ENCODE data around the gene ARHGEF7. TPM values are rescaled to one million over a fixed set of nuclear protein-coding genes. Genes with fewer than 3 reads are reported as not detected.

ARHGEF7 gene
- polyA plus RNA-seq, 1 experiment: 32.0 TPM

DNA sequence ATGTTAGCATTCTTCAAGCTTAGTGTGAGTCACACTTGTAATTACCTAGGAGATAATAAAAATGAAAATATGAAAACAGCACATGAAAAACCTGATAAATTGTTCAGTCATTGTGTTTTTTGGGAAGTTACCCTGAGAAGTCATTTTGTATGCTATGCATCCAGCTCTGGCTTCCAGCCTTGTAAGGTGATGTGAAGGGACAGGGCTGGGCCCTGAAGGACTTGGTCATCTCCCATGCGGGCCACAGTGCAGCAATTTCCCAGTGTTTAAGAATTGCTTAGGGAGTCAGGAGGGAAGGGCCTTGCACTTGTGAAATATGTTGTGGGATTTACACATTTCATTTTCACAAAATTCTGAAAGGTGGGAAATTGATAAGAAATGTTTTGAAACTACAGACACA, 41.3 kb downstream of the ARHGEF7 start:
- CTCF ChIA-PET: interaction anchor here (1.0 to 2.4 kb wide), 2 partner anchors 55 to 89 kb away, joined by 3 to 11 read pairs; no protein-coding TSS in a partner anchor

GRCh38 chr13:111158136-111158805, 43.2 kb downstream of the ARHGEF7 start:
- ChIA-PET POLR2A (no interaction called here), CTCF (interaction anchor here (0.6 to 2.4 kb wide), 6 partner anchors 35 to 245 kb away, joined by 3 to 11 read pairs (median 4); no protein-coding TSS in a partner anchor)
- TF ChIP-seq, protein P1, sequence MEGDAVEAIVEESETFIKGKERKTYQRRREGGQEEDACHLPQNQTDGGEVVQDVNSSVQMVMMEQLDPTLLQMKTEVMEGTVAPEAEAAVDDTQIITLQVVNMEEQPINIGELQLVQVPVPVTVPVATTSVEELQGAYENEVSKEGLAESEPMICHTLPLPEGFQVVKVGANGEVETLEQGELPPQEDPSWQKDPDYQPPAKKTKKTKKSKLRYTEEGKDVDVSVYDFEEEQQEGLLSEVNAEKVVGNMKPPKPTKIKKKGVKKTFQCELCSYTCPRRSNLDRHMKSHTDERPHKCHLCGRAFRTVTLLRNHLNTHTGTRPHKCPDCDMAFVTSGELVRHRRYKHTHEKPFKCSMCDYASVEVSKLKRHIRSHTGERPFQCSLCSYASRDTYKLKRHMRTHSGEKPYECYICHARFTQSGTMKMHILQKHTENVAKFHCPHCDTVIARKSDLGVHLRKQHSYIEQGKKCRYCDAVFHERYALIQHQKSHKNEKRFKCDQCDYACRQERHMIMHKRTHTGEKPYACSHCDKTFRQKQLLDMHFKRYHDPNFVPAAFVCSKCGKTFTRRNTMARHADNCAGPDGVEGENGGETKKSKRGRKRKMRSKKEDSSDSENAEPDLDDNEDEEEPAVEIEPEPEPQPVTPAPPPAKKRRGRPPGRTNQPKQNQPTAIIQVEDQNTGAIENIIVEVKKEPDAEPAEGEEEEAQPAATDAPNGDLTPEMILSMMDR (IDR thresholded peaks at IDR 0.05; ENCODE audit: insufficient read depth, low read depth, low read length): no peak
- peaks cover 2% of the 10 kb centered on the region; the same call in 1 of the 2 replicates for H3K36me3 ChIP-seq (ENCODE audit: control insufficient read depth, insufficient read depth, low read length)
- no peak for DNase-seq (ENCODE audit: low read depth)
- H3K27me3 ChIP-seq (ENCODE audit: control insufficient read depth, insufficient read depth, low read length): no peaks in the 10 kb centered on the region
- H3K4me3 ChIP-seq (ENCODE audit: low read depth, low read length): no peak overlapping the region

More for the DNA sequence above, 41.3 kb downstream of the ARHGEF7 start:
- DNase-seq (ENCODE audit: low read depth): no peak
- POLR2A ChIA-PET: no interaction called here
- TF ChIP-seq, protein P1 (IDR thresholded peaks at IDR 0.05; ENCODE audit: insufficient read depth, low read depth, low read length): no peak
- Histone ChIP-seq H3K36me3 (ENCODE audit: control insufficient read depth, insufficient read depth, low read length) (peaks cover 2% of the 10 kb centered on the region; the same call in 1 of the 2 replicates), H3K27me3 (ENCODE audit: control insufficient read depth, insufficient read depth, low read length) (no peaks in the 10 kb centered on the region), H3K4me3 (ENCODE audit: low read depth, low read length) (no peak overlapping the region)

DNA sequence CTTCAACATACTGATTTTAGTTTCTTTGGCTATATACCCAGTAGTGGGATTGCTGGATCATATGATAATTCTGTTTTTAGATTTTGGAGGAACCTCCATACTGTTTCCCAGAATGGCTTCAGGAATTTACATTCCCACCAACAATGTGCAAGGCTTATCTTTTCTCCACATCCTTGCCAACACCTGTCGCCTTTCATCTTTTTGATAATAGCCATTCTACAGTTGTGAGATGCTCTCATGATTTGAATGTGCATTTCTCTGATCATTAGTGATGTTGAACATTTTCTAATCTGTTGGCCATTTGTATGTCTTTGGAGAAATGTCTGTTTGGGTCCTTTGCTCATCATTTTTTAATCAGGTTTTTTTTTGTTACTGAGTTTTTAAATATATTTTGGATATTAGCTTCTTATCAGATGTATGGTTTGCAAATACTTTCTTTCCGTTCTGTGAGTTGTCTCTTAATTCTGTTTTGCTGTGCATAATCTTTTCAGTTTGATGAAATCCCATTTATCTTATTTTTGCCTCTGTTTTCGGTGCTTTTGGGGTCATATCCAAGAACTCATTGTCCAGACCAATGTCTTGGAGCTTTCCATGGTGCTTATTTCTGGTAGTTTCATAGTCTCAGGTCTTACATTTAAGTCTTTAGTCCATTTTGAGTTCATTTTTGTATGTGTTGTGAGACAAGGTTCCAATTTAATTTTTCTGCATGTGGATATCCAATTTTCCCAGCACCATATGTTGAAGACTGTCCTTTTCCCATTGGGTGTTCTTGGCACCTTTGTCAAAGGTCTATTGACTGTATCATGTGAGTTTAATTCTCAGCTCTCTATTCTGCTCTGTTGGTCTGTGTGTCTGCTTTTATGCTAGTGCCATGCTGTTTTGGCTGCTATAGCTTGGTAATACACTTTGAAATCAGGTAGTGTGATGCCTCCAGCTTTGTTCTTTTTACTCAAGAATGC, 44.5 kb downstream of the ARHGEF7 start:
- DNase-seq (ENCODE audit: low read depth): no peak
- TF ChIP-seq, protein P1 (IDR thresholded peaks at IDR 0.05; ENCODE audit: insufficient read depth, low read depth, low read length): no peak
- H3K36me3 ChIP-seq (ENCODE audit: control insufficient read depth, insufficient read depth, low read length): peaks cover 4% of the 10 kb centered on the region; the same call in 1 of the 2 replicates
- H3K27me3 ChIP-seq (ENCODE audit: control insufficient read depth, insufficient read depth, low read length): no peaks in the 10 kb centered on the region
- H3K4me3 ChIP-seq (ENCODE audit: low read depth, low read length): no peak overlapping the region
- ChIA-PET CTCF (no interaction called here), POLR2A (no interaction called here)

GRCh38 chr13:111160648-111161047, 45.5 kb downstream of the ARHGEF7 start:
- DNase-seq (ENCODE audit: low read depth): no peak
- no peak overlapping the region for H3K4me3 ChIP-seq (ENCODE audit: low read depth, low read length)
- H3K27me3 ChIP-seq (ENCODE audit: control insufficient read depth, insufficient read depth, low read length): no peaks in the 10 kb centered on the region
- ChIA-PET CTCF (interaction anchor here (0.6 kb wide), 1 partner anchor 1332 kb away, joined by 4 read pairs; no protein-coding TSS in a partner anchor), POLR2A (no interaction called here)
- H3K36me3 ChIP-seq (ENCODE audit: control insufficient read depth, insufficient read depth, low read length): peaks cover 4% of the 10 kb centered on the region; the same call in 1 of the 2 replicates
- TF ChIP-seq, protein P1 (IDR thresholded peaks at IDR 0.05; ENCODE audit: insufficient read depth, low read depth, low read length): no peak

Data from BJ (cell line).